Brain pericyte (primary cell): Measurements from ENCODE around the gene KCNMB2.
"Not testable (repeated sequence)": the region's sequence is repeated elsewhere in the genome, so short reads cannot be mapped to it uniquely, and the experiment has no call there.

Experiments
- DNase-seq: peaks from one replicate; pipeline ENCODE4 v3.0.0-alpha.2; 2012; ENCODE audit warnings: low read depth, low spot score

KCNMB2 gene

GRCh38 chr3:178536211-178537079 lies at the start of gene KCNMB2:
KCNMB2 (plus strand) TSS chr3:178536436.
- DNase-seq: no peak

- no peak for DNase-seq
These were observed 49.3 kb upstream of the KCNMB2 start for GRCh38 chr3:178486903-178487302.

- no peak for DNase-seq
These were observed 48.5 kb upstream of the KCNMB2 start for GRCh38 chr3:178487752-178488151.

GRCh38 chr3:178491751-178492150 lies 44.5 kb upstream of the KCNMB2 start:
- no peak for DNase-seq

- no peak for DNase-seq
These were observed 43.7 kb upstream of the KCNMB2 start for GRCh38 chr3:178492491-178492890.

GRCh38 chr3:178494386-178494785 lies 41.9 kb upstream of the KCNMB2 start:
- no peak for DNase-seq

GRCh38 chr3:178496911-178497310 lies 39.3 kb upstream of the KCNMB2 start:
- no peak for DNase-seq

GRCh38 chr3:178498871-178499270 lies 37.4 kb upstream of the KCNMB2 start:
- DNase-seq: no peak

- DNase-seq: no peak
These were observed 35.6 kb upstream of the KCNMB2 start for GRCh38 chr3:178500631-178501030.

- DNase-seq: no peak
These were observed 32.1 kb upstream of the KCNMB2 start for GRCh38 chr3:178504128-178504527.

GRCh38 chr3:178505832-178506231 lies 30.4 kb upstream of the KCNMB2 start:
- DNase-seq: no peak

- DNase-seq: no peak
These were observed 28.5 kb upstream of the KCNMB2 start for GRCh38 chr3:178507507-178508442.

- no peak for DNase-seq
These were observed 27.8 kb upstream of the KCNMB2 start for GRCh38 chr3:178508443-178508825.

- DNase-seq: no peak
These were observed 25.7 kb upstream of the KCNMB2 start for GRCh38 chr3:178510496-178510895.

GRCh38 chr3:178512647-178513046 lies 23.6 kb upstream of the KCNMB2 start:
- no peak for DNase-seq

- no peak for DNase-seq
These were observed 22.5 kb upstream of the KCNMB2 start for GRCh38 chr3:178513546-178514380.

- DNase-seq: no peak
These were observed 21.8 kb upstream of the KCNMB2 start for GRCh38 chr3:178514401-178514800.

- not testable (repeated sequence) for DNase-seq
These were observed 21.0 kb upstream of the KCNMB2 start for GRCh38 chr3:178515076-178515744.

- no peak for DNase-seq
These were observed 18.4 kb upstream of the KCNMB2 start for GRCh38 chr3:178517665-178518334.

- DNase-seq: no peak
These were observed 17.4 kb upstream of the KCNMB2 start for GRCh38 chr3:178518660-178519396.
